KMS-11 (cell line): ENCODE data around the gene LTF.

Source experiments
- H2AFZ ChIP-seq: fragments of 200-600 bp; sonication (generic); 2 replicates; pipeline ENCODE4 v1.6.1; 2016; ENCODE audit warnings: antibody characterized with exemption, mixed run types, low read depth
- H3K27ac ChIP-seq: fragments of 200-600 bp; sonication (generic); 2 replicates; pipeline ENCODE4 v1.6.1; 2016; ENCODE audit warnings: mild to moderate bottlenecking, mixed run types
- H3K27me3 ChIP-seq: fragments of 200-600 bp; sonication (generic); 2 replicates; pipeline ENCODE4 v1.6.1; 2017; ENCODE audit warnings: mild to moderate bottlenecking, low read depth, mixed run types, moderate library complexity; ENCODE audit not compliant: insufficient read depth
- H3K36me3 ChIP-seq: fragments of 200-600 bp; sonication (generic); 2 replicates; pipeline ENCODE4 v1.6.1; 2017; ENCODE audit warnings: mild to moderate bottlenecking, mixed run types; ENCODE audit not compliant: insufficient read depth
- H3K4me1 ChIP-seq: fragments of 200-600 bp; sonication (generic); 2 replicates; pipeline ENCODE4 v1.6.1; 2016; ENCODE audit warnings: mild to moderate bottlenecking, low read depth, mixed run types; ENCODE audit not compliant: poor library complexity, severe bottlenecking
- H3K4me2 ChIP-seq: fragments of 200-600 bp; sonication (generic); 2 replicates; pipeline ENCODE4 v1.7.0; 2016; ENCODE audit warnings: mild to moderate bottlenecking, mixed run types
- H3K4me3 ChIP-seq: fragments of 200-600 bp; sonication (generic); IDR thresholded peaks from 2 replicates; pipeline ENCODE4 v1.6.1; 2017; ENCODE audit warnings: low read depth, low read length, mixed read lengths; ENCODE audit not compliant: insufficient read depth
- H3K79me2 ChIP-seq: fragments of 200-600 bp; sonication (generic); 2 replicates; pipeline ENCODE4 v1.6.1; 2016; ENCODE audit warnings: low read depth, mixed run types; ENCODE audit not compliant: insufficient read depth
- H3K9ac ChIP-seq: fragments of 200-600 bp; sonication (generic); 2 replicates; pipeline ENCODE4 v1.6.1; 2016; ENCODE audit warnings: mild to moderate bottlenecking, mixed run types
- H4K20me1 ChIP-seq: fragments of 200-600 bp; sonication (generic); 2 replicates; pipeline ENCODE4 v1.6.1; 2016; ENCODE audit warnings: mild to moderate bottlenecking, mixed run types; ENCODE audit not compliant: insufficient read depth
- TF ChIP-seq, protein P1 (sequence below): fragments of 200-600 bp; sonication (generic); conservative IDR thresholded peaks from 2 replicates; pipeline ENCODE4 v1.6.1; 2017; ENCODE audit warnings: low read depth, mild to moderate bottlenecking, antibody characterized with exemption, low read length, moderate library complexity, mixed read lengths

Gene LTF

GRCh38 chr3:46423588-46423987 is 41.1 kb downstream of the LTF start:
- H3K27ac ChIP-seq = no peak overlapping the region
- no peaks in the 10 kb centered on the region for H3K79me2 ChIP-seq
- TF ChIP-seq, protein P1, sequence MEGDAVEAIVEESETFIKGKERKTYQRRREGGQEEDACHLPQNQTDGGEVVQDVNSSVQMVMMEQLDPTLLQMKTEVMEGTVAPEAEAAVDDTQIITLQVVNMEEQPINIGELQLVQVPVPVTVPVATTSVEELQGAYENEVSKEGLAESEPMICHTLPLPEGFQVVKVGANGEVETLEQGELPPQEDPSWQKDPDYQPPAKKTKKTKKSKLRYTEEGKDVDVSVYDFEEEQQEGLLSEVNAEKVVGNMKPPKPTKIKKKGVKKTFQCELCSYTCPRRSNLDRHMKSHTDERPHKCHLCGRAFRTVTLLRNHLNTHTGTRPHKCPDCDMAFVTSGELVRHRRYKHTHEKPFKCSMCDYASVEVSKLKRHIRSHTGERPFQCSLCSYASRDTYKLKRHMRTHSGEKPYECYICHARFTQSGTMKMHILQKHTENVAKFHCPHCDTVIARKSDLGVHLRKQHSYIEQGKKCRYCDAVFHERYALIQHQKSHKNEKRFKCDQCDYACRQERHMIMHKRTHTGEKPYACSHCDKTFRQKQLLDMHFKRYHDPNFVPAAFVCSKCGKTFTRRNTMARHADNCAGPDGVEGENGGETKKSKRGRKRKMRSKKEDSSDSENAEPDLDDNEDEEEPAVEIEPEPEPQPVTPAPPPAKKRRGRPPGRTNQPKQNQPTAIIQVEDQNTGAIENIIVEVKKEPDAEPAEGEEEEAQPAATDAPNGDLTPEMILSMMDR = no peak
- no peaks in the 10 kb centered on the region for H3K27me3 ChIP-seq
- H3K9ac ChIP-seq = no peak overlapping the region
- no peaks in the 10 kb centered on the region for H4K20me1 ChIP-seq
- H3K36me3 ChIP-seq = no peaks in the 10 kb centered on the region
- no peak overlapping the region for H3K4me3 ChIP-seq
- H3K4me1 ChIP-seq = no peaks in the 10 kb centered on the region
- H3K4me2 ChIP-seq = no peak overlapping the region
- H2AFZ ChIP-seq = no peak overlapping the region

DNA sequence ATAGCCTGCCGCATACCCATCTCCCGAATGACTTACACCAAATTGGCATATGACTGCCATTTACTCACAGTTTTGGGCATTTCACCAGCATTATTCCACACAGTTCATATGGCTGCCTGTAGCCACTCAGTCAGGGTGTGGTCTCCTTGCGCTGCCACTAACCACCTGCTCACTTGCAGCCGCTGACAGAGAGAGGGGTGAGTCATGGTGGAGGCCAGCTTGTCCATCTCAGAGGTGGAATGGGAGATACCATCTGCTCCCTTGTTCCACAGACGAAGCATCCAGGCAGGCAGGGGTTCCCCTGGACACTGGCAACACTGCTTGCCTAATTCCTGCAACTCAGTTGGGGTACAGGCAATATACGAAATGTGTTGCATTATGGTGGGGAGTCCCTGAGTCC is 42.1 kb downstream of the LTF start:
- H3K27ac ChIP-seq = no peak overlapping the region
- H2AFZ ChIP-seq = no peak overlapping the region
- TF ChIP-seq, protein P1 = no peak
- no peaks in the 10 kb centered on the region for H3K4me1 ChIP-seq
- H3K4me3 ChIP-seq = no peak overlapping the region
- no peaks in the 10 kb centered on the region for H3K36me3 ChIP-seq
- H3K79me2 ChIP-seq = no peaks in the 10 kb centered on the region
- H3K4me2 ChIP-seq = no peak overlapping the region
- H4K20me1 ChIP-seq = no peaks in the 10 kb centered on the region
- H3K27me3 ChIP-seq = no peaks in the 10 kb centered on the region
- no peak overlapping the region for H3K9ac ChIP-seq

DNA sequence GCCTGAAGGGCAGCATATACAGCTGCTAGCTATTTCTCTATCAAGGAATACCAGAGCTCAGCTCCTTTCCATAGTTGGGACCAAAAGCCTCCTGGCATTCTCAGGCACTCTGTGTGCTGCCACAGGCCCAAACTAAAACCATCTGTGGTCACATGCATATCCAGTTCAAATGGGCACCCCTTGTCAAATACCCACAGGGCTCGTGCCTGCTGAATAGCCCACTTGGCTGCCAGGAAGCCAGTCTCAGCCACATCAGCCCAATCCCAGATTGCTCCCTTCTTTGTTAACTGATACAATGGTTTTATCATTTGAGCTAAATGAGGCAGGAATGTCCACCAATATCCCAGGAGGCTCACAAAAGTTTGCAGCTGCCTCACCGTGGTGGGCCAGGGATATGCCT is 43.8 kb downstream of the LTF start:
- TF ChIP-seq, protein P1 = no peak
- Histone ChIP-seq H3K79me2 (no peaks in the 10 kb centered on the region), H3K27ac (no peak overlapping the region), H3K4me2 (no peak overlapping the region), H2AFZ (no peak overlapping the region), H3K4me1 (peaks cover 15% of the 10 kb centered on the region), H3K4me3 (no peak overlapping the region), H3K9ac (no peak overlapping the region), H3K36me3 (no peaks in the 10 kb centered on the region), H3K27me3 (no peaks in the 10 kb centered on the region), H4K20me1 (no peaks in the 10 kb centered on the region)

DNA sequence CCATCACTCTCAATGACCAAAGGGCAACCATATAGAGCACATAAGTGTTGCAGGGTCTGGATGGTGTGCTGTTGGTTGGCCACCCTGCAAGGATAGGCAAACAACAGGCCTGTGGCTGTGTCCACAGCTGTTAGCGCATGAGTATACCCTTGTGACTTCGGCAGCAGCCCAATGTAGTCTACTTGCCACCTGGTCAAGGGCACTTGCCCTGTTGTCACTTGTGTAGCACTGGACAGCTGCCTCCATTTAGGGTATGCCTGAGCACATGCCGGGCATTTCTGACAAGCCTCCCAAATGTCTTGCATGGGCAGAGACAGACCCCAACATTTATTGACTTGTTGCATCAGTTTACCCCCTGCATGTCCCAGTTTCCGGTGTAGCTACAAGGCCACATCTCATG is 44.9 kb downstream of the LTF start:
- peaks cover 26% of the 10 kb centered on the region for H3K4me1 ChIP-seq
- no peaks in the 10 kb centered on the region for H3K79me2 ChIP-seq
- no peaks in the 10 kb centered on the region for H3K36me3 ChIP-seq
- H2AFZ ChIP-seq = no peak overlapping the region
- H3K4me2 ChIP-seq = no peak overlapping the region
- H3K4me3 ChIP-seq = no peak overlapping the region
- H3K27me3 ChIP-seq = no peaks in the 10 kb centered on the region
- H3K9ac ChIP-seq = no peak overlapping the region
- no peak overlapping the region for H3K27ac ChIP-seq
- H4K20me1 ChIP-seq = no peaks in the 10 kb centered on the region
- TF ChIP-seq, protein P1 = no peak
